HCT116 (cell line): ENCODE results near the gene SLC25A48.

ENCODE experiments used
- ELF1 ChIP-seq: IDR thresholded peaks from 2 replicates; pipeline ENCODE4 v1.6.1; 2012; ENCODE audit warnings: low read depth, borderline replicate concordance
- EZH2phosphoT487 ChIP-seq: fragments of 200-600 bp; IDR thresholded peaks from 2 replicates; pipeline ENCODE4 v1.6.1; 2018; ENCODE audit warnings: antibody characterized with exemption, borderline replicate concordance
- ZNF274 ChIP-seq: fragments of 200-500 bp; sonication (Bioruptor generic); IDR thresholded peaks from 2 replicates; pipeline ENCODE4 v1.6.1; 2014; ENCODE audit warnings: mild to moderate bottlenecking, low read depth, low read length, inconsistent platforms
- TF ChIP-seq, protein P1 (sequence below), 3 experiments: fragments of 200-600 bp in 1 of 3; sonication (generic) in 1 of 3; IDR thresholded peaks in 2 of 3; conservative IDR thresholded peaks in 1 of 3; 2 replicates each; pipeline ENCODE4 v1.5.1; 2012 to 2017; ENCODE audit warnings: low read depth in 2 of 3, low read length in 2 of 3, antibody characterized with exemption in 1 of 3, borderline replicate concordance in 1 of 3, control low read depth in 1 of 3, mild to moderate bottlenecking in 1 of 3, mixed read lengths in 1 of 3, mixed run types in 1 of 3, moderate library complexity in 1 of 3; ENCODE audit not compliant: insufficient read depth in 1 of 3

DNA sequence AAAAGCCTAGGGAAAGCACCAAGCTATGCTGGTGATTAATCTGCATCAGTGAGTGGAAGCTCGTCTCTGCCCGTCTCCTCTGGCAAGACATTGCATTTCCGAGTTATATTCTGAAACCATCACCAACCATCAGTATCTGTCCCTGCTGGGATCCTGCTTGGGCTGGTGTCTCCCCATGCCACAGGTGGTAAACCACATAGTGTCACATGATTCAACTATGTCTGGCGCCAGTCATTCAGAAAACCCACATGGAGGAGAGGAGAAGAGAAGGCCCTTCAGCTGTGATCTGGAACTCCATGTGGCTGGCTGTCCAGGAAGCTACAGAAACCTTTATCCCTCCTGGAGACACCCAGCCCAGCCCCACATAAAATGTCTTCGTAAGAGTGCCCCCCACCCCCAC is 56.4 kb downstream of the SLC25A48 start:
- TF ChIP-seq, protein P1, sequence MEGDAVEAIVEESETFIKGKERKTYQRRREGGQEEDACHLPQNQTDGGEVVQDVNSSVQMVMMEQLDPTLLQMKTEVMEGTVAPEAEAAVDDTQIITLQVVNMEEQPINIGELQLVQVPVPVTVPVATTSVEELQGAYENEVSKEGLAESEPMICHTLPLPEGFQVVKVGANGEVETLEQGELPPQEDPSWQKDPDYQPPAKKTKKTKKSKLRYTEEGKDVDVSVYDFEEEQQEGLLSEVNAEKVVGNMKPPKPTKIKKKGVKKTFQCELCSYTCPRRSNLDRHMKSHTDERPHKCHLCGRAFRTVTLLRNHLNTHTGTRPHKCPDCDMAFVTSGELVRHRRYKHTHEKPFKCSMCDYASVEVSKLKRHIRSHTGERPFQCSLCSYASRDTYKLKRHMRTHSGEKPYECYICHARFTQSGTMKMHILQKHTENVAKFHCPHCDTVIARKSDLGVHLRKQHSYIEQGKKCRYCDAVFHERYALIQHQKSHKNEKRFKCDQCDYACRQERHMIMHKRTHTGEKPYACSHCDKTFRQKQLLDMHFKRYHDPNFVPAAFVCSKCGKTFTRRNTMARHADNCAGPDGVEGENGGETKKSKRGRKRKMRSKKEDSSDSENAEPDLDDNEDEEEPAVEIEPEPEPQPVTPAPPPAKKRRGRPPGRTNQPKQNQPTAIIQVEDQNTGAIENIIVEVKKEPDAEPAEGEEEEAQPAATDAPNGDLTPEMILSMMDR (IDR thresholded peaks at IDR 0.05 in 2 of 3, conservative IDR thresholded peaks at IDR 0.05 in 1 of 3; ENCODE audit: borderline replicate concordance in 1 of 3, insufficient read depth in 1 of 3, low read depth in 2 of 3, low read length in 2 of 3), result no peak
- TF ChIP-seq ZNF274 (no peak), EZH2phosphoT487 (no peak), ELF1 (no peak)
